Central memory CD4-positive, alpha-beta T cell (primary cell): Measurements from ENCODE around the gene LRRK2.
"Not testable (repeated sequence)": the region's sequence is repeated elsewhere in the genome, so short reads cannot be mapped to it uniquely, and the experiment has no call there.

Source experiments
- DNase-seq: peaks from one replicate; pipeline ENCODE4 v3.0.0; 2022

LRRK2 gene

DNA sequence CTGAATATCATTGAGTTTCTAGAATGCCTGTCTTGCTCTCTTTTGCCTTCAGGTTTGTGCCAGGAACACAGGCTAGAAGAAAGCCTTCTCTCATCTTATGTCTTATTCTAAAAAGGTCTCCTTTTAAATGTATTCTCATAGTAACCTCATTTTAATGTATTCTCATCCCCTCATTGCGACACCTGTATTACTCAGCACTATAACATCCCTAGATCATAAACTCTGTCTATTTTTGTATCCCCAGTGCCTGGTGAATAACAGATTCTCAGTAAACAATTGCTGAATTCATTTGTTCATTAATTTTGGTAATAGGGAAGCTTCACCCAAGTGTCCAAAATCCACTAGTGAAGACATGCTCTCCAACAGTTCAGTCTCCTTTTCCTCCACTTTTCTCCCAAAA is 8.8 kb upstream of the LRRK2 start:
- DNase-seq = no peak

DNA sequence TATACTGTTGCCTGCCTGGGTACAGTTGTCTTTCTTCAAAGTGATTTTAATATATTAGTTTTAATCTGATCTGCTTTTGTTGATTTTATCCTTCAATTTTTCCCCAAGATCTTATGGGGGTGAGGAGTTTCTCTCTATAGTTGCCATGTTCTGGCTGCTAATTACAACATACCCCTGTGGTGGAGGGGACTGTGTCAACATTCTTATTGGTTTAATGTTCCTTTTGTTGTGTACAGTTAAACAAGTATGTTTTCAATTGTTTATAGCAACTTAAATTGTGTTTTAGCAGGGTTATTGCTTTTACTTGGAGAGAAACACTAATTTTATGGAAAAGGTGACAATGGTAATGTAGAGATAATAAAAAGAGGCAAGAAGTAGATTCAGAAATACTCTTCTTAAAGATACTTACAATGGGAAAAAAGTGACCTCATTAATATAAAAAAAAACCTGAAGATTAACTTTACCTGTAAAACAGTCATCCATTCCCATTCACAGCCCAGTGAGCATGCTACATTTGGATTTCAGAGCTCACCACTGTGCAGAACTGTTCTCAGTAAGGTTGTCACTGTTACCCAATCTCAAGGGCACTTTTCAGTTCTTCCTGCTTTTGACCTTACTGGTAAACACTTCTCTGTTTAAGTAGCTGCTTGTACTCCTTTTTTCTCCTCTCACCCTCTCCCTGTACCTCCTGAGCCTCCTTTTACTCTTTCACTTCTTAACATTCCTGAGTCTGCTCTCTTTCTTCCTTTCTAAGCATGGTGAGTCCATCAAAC is 8.1 kb upstream of the LRRK2 start:
- DNase-seq = no peak

DNA sequence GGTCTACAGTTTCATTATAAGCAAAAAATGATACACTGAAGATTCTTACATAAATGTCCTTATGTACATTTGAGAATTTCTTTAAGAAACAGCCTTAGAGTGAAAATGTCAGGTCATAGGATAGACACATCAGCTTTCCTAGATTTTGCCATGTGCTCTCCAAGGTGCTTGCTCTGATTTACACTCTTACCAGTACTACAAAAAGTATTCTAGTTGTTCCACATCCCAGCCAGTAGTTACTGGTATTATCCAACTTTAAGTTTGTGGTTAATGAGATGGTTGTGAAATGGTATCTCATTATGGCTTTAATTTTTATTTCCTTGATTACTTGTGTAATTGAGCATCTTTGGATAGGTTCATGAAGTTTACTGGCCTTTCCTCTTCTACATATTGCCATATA is 5.0 kb upstream of the LRRK2 start:
- DNase-seq = no peak

DNA sequence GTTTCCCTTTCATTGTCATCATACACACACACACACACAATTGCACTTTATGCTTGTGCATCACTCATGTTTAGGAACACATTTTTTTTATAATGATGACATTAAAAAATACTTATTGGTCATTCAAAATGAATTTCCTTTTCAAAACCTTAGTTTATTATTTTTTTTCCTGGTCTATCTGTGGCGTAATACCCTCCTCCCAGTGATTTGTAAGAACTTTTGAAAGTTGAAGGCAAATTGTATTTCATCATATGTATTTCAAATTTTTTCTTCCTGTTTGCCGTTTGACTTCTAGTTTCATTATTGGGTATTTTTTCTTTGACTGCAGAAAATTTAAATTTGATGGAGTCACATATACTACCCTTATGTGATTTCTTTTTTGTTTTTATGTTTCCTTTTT is 2.5 kb upstream of the LRRK2 start:
- no peak for DNase-seq

DNA sequence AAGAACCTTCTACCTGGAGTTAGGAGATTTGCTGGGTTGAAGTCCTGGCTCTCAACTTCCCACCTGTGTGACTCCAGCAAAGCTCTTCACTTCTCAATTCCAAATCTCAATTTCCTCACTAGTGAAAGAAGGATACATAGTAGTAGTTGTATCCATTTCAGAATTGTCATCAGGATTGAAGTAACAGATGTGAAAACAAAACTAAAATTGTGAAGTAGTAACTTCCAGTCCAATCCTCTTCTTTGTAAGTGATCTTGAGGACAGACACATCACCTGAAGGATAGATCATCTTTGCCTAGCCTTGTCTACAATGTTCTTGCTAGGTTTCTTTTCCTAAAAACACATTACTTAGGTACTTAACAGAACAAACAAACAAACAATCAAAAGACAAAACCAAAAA is 1.2 kb upstream of the LRRK2 start:
- DNase-seq = no peak

DNA sequence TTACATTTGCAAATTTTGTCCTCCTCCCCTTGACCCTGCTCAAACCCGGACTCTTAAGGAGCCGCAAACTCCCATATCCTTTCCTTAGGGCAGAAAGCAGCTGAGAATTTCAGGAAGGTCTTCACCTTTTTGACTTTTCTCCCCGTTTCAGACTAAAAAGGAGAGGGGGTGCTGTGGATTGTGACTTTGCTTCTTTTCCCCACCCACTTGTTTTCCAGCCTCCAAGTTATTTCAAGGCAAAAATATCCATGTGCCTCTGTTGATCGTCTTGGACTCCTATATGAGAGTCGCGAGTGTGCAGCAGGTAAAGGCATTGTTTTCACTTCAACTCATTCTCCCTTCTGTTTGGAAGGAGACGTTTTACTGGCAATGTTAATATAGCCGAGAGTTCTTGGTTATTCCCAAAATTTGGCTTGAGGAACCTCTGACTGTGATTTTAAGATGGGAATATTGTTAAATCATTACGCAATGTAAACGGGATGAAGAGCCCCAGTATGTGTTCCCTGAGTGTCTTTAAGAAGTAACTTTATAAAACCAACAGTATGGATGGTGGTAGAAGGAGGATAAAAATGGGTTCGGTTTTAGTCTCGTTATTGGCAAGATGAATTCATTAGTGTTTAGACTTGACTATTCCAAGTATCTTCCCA is 663 bp downstream of the LRRK2 start:
- no peak for DNase-seq

DNA sequence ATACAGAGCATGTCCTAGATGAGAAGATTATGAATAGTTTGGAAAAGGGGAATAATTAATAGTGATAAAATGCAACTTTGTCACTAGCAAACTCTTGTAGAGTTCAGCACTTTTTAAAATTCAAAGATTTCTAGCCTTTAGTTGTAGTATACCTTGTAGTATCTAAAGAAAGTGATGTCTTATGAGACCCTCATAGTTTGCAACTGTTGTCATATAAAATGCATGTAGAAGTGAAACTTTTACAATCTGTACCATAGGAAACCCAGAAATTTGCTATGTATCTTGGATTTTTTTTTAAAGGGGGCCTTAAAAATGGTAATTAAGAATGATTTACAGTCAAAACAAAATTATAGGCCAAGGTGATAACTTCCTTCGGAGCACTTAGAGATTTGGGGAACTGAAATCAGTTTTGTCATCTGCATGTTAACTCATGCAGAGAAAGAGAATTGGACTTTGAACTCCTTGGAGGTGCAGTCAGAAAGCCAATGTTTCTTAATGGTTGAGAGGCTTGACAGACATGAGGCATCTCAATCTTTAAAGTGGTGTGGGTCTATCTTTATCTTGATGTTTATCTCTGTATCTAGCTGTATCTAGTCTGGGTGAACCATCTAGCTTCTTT is 1.3 kb downstream of the LRRK2 start:
- DNase-seq = no peak

DNA sequence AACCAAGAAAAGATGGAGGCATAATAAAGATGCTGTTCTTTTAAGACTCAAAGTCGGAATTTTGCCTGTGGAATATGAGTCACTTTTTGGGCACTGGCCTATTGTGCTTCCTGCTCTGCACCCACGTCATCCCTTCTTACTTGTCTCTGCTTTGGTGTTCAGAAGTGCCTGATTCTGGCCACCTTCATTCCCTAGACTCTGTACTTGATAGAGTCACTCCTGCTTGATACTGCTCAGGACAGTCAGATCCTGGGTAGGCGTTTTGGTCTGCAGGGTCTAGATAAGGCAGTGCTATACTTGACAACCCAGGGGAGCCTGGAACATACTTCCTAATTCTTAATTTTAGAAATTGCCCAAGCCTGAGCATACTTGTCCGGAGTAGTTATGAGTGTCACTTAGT is 1.9 kb downstream of the LRRK2 start:
- DNase-seq = no peak

DNA sequence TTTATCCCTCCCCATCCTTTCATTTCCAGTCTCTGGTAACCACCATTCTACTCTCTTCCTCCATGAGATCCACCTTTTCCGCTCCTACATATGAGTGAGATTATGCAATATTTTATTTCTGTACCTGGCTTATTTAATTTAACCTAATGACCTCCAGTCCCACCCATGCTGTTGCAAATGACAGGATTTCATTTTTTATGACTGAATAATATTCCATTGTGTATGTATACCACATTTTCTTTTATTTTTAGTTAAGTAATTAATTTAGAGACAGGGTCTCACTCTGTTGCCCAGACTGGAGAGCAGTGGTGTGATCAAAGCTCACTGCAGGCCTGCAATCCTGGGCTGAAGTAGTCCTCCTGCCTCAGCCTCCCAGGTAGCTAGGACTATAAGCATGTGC is 2.6 kb downstream of the LRRK2 start:
- no peak for DNase-seq

DNA sequence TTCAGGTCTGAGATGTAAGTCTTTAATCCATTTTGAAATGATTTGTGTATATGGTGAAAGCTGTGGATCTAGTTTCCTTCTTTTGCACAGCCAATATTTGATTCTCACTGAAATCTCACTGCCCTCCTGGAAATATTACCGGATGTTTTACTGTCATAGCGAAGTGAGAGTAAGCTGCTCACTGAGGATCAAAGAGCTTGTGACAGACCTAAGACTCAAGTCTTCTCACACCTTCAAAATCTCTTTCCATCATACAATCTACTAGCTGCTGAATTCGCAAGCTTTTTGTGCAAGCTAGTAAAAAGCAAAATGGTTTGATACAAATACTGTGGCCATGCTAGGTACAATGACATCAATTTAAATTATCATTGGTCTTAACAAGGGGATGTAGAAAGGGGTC is 3.9 kb downstream of the LRRK2 start:
- no peak for DNase-seq

DNA sequence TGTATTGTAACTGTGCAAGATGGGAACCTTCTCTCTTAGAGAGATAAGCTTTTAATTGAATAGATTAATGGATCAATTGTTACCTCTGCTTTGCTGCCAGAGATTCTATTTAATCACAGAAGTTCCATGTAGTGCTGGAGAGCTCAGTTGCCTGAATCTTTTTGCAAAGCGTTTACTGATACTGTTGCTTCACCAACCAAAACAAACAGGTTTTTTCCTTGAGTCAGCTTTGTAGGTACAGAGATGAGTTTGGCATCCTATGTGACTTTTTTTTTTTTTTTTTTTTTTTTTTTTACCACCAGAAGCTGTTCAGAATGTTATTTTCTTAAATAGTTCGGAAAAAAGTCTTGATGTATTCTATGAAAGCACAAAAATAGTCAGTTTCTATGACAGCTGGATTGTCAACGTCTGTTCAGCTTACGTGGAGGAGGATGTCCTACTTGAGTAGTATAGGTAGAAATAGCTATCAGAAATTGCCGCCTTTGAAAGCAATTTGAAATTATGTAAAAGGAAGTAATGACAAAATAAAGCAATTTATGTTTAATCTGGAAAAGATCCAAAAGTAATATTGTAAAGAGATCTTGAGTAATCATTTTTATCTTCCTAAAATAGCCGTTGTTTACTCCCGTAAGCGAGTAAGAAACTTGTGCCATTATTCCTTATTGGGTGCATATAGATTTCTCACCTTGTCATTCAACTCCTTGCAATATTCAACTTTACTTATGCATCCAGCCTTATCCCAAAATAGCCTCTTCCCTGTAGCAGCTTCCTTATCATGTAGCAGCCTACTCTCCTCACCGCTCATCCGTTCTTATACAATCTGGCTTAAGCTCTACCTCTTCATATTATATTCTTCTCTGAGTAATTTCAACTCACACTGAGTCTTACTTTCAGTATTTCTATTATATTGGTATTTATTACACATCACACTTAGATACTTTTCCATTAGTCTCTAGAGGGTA is 5.2 kb downstream of the LRRK2 start:
- DNase-seq = no peak

DNA sequence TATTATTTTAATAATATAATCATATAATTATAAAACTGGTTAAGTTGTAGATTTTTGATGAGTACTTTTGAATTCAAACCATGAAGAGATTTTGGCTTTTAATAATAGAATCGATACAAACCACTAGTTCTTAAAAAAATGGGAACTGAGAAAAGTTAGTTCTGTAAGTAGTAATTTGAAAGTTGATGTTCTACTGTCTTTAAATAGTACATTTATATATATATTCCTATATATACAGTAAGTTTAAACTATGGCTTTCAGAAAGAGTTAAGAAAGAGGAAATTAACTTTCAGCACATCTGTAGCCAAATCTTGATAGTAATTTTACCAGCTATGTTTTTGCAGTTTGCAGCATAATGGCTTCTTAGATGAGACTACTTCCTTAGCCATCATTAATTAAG is 7.8 kb downstream of the LRRK2 start:
- no peak for DNase-seq

DNA sequence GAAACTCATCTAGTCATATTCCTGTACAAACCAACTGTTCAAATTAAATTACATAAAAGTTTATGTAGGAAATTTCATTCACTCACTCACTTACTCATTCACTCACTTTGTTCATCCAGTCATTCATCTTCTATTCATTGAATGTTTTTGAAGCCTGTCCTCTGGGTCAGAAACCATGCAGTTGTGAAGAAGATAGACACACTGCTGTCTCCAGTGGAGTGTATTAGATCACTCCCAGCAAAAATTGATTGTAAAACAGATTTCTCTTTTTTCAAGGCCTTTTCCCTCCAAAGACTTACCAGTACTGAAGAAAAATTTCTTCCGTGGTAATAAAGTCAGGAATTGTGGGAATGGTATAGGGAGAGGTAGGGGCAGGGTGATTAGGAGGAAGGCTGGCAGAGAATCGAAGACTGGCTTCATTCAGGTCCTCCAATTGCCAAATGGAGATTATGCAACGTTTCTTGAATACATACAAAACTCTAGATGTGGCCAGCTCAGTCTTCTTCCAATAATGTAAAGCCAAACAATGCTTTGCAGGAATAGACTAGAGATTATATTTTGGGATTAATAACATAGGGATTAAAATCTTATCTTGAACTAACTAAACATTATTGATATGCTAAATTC is 9.1 kb downstream of the LRRK2 start:
- DNase-seq = no peak

DNA sequence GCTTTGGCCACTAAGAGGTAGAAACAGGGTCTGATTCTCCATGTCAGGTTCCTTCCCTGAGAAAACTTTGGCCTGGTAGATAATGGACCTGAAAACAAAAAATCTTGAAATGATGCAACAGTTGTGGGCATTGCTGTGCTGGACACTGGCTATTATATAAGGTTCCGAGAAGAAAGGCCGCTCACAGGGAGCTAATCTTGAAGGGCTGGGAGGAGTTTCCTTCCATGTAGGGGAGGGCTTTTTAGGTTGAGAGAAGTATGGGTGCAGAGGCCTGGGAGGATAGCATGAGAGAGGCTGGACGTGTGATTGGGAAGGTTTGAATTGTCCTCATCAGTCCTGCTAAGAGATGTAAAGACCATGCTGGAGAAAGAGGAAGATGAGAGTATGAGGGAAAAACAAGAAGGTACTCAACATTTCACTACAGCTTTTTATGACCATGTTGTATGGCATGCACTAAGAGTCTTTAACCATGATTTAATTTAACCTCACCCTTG is 11.6 kb downstream of the LRRK2 start:
- DNase-seq = no peak

DNA sequence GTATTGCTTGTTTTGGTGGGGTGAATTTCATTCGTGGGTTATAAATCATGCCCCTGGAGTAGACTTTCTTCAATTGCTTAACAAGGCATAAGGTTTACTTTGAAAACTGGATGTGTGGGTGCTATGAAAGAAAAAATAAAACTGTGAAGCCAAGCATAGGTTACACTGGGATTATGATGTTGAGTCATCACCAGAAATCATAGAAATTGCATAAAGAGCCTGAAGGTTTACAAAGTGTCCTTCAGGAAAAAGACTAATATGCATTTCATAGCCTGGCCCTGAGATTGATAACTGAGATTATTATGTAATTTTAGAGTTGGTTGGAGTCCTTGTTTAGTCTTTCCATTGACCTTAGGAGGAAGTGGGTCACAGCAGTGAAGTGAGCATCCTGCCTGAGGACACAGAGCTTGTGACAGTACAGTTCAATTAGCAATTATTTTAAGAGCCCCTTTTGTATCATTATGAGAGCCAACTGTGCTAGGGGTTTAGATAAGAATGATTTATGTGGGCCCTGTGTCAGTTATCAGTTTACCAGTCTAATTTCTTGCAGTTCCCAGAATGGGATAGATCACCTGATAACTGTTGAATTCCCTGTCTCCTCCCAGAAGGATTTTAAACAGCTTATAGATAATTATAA is 13.6 kb downstream of the LRRK2 start:
- no peak for DNase-seq

DNA sequence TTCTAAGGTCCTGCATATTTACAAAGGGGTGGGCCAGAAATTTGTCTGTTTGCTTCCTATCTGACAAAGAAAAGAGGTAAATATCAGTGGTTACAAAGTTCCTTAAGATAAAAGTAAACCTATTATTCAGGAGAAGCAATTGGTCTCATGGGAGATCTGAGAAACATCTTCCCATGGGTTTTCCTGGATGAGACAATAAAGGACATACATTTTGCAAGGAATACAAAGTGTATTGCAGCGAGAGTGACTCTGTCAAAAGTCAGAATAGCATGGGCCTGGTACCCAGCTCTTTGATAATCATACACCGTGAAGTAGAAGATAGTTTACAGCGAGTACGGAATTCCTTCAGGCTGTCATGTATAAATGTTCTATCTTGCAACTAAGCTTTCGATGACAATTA is 14.2 kb downstream of the LRRK2 start:
- DNase-seq = no peak

DNA sequence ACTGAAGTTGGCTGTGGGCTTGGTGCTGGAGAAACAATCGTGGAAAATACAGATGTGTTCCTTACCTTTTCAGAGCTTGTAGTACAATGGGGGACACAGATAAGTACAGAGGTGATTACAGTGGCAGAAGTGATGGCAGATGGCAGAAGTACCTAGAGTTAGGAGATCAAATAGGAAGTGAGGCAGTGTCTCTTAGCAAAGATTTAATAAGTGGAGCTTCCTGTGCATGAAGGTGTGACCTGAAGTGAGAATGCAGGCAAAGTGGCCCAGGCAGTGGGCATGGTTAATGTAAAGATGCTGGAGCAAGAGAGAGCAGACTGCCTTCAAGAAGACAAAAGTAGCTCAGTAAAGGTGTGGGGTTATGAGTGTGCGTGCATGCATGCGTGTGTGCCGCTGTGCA is 16.0 kb downstream of the LRRK2 start:
- DNase-seq = no peak

DNA sequence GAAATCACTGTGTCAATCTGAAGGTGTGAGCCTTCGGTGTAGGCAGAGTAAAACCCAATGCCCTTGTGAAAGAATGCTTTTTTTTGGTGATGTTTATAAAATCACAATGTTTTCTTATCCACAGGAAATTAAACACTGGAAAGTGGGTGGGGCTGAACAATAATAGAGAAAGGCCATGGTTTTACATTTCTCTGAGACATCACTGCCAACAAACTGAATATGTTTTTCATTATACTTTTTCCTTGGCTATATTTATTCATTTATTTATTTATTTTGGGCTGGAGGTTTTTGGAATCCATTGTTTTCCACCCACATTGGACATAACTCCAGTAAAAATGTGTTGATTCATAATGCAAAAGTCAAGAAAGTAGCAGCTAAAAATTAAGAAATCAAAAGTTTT is 16.9 kb downstream of the LRRK2 start:
- no peak for DNase-seq

DNA sequence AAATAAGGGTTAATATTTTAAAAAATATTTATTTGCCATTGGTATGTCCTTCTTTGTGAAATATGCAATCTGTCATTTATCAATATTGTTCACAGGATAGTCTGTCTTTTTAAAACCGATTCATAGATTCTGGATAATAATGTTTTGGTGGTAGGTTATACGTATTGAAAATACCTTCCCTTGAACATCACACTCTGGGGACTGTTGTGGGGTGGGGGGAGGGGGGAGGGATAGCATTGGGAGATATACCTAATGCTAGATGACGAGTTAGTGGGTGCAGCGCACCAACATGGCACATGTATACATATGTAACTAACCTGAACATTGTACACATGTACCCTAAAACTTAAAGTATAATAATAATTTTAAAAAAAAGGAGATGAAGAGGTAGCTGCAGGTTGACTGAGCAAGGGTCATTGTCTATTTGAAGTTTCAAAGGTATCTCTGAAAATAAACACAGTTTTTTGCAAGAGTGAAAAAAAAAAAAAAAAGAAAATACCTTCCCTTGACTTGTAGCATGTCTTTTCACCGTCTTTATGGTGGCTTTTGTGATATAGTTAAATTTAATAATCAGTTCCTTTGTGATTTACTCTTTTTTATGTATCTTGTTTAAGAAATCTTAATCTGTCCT is 19.8 kb downstream of the LRRK2 start:
- not testable (repeated sequence) for DNase-seq

DNA sequence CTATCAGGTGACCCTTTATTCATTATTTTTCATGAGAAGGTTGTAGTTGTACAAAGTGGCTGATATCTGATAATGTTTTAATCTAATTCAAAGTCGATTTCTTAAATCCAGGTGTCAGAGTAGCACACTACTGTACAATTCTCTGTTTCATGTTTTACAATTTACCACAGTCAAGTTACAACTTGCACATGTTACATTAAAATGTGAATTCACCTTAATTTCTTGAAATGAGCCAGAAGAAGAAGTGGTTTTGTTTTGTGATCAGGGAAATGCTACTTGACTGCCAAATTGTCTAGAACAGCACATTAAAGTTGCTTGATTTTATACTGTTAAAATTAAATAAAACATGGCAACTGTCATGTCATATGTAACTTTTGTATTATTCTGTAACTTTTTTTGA is 23.2 kb downstream of the LRRK2 start:
- DNase-seq = no peak

DNA sequence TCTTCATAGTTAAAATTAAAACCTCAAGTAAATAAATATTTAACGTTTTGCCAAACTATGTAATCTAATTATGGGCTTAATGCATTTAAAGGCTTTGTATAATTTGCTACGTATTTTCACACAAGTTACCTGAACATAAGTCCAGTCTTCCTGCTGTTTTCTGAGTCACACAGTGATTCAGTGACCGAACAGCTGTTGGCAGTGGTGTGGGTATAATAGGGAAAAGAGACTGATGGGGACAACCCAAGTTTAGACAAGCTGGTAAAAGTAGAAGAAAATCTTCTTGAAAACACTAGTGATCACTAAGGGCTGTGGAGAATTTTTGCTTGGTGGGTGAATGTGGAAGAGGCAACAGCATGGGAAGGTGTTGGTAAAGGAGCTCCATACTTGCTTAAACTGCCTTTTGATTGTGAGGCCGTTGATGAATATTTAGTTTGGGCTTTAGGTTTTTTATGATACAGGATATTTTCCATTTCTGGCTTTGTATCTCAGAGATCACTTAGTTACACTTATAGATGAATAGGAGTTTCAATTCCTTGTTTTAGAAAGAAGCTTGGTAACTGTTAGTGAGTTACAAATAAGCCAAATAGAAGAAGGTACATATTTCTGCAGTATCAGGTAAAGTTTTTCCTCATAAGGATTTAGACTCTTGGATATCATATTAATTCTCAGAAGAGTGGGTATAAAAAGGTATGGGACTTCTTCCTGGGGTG is 23.9 kb downstream of the LRRK2 start:
- no peak for DNase-seq
